GM21360 (cell line): Measurements from ENCODE around the gene ATRAID.

Experiments
- ATAC-seq: cut with Tn5 transposase; IDR thresholded peaks from one replicate; pipeline ENCODE4 v1.9.1; 2021; ENCODE audit warnings: mild to moderate bottlenecking, moderate library complexity; ENCODE audit not compliant: unreplicated experiment

Gene ATRAID

DNA sequence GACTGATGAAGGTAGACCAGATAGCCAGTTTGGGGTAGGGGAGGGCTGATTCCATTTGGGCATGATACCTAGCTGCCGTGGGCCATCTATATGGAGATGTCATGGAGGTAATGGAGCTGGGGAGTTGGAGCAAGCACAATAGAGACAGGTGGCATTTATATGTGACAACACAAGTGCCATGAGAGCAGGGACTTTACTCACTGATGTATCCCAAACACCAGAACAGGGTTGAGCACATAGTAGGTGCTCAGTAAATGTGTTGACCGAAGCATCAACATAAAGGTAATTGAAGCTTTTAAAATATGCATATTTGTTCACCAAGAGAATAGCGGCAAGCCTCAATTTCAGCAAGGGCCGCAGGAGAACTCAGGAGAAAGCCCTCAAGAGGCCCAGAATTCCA lies 36.1 kb downstream of the ATRAID start:
- ATAC-seq, result no peak

DNA sequence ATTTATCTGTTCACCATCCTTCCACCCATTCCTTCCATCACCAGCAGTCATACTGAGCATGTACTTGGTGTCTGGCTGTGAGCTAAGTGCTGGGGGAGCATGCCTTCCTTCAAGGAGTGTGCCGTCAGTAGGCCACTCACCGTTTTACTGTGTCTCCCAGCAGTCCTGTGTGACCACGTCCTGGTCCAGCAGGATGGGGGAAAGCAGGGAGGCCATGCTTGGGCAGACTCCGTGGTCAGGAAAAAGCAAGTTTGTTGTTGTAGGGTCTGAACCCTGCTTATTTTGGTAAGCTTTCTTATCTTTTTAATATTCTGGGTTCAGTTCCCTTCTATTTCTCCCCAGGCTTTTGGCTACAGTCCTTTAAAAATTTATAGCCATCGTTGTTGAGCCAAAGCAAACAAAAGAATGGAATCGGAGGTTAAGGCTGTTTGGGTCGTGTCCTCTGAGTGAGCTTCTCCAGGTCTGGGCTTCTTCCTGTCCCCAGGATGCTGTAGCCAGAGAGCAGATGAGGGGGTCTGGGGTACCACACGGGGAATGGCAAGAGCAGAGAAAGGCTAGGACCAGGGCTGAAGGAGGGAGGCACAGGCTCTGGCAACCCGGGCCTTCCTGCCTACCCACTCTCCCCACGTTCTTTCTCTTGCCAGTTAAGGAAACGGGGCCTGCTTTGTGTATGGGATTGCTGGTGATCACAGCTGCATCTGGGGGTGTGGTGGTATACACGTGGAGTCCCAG lies 37.5 kb downstream of the ATRAID start:
- no peak for ATAC-seq

DNA sequence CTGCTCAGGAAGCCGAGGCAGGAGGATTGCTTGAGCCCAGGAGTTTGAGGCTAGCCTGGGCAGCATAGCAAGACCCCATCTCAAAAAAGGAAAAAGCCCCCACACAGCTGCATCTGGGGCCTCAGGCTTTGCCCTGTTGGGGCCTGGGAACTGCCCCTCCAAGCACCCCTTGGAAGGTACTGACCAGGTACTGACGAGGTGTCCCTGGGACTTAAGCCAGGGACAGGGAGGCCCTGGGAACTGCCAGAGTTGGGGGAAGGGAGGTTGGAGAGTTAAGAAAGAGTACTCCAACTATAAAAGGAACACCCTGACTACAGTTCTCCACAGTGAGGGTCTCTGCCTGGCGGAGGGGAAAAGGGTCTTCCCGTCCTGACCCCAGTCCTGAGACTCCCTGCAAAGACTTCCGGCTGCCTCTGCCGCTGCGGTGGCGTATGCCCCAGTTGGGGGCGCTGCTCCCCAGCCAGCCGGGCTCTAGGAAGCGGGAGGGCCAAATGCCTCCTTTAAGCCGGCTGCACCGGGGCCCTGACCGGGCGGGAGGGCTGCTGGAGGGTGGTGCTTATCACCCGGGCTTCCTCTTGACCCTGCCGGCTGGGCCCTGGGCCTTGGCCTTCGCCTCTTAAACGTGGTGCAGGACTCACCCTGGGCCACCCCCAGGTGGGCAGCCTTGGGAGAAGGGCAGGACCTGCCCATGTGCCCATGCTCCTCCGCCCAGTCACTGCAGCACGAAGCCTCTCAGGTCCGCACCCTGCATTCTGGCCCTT lies 38.2 kb downstream of the ATRAID start:
- no peak for ATAC-seq

DNA sequence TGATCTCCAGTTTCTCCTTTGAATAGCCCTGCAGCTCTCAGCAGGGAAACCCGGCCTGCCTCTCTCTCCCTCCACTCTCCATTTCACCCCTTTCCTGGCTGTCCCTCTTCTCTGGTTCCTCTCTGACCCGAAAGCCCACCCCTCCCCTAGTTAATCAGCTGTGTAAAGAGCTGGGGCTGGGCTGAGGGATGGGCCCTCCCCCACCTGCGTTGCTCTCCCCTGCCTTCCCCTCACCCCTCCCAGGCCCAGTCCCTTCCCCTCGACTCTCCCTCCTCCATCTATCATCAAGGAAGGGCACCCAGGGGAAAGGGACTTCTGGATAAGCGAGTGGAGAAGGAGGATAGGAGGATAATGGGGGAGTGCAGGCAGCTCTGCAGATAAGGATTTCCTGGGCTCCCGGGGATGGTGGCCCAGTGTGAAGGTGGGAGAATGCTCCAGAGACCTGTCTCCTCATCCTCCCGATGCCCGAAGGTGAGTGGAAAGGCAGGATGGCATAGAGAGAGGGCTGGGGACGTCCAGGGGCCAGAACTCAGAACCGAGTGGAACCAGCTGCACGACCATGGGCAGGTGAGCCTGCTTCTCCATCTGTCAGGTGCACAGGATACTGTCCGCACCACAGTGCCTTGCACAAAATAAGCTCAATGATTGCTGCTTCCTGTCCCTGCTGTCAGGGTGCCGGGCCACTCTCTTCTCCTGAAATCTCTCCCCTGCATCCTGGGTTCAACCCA lies 39.0 kb downstream of the ATRAID start:
- ATAC-seq, result no peak

DNA sequence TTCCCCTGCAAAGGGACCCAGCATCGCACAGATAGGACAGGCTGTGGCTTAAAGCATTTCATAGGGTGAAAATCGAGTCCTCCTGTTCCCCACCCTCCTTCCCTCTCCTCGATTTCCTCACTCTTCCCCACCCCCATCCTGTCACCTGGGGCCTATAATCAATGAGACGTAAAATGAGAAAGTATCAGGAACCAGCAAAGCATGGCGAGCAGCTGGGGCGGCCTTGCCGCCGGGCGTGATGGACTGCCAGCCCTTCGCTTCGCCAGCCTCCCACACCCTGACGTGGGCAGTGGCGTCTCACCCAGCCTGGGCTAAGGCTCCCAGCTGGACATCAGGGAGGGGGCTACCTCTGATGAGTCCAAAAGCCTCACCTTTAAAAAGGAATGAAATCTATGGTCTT lies 39.9 kb downstream of the ATRAID start:
- ATAC-seq, result no peak

DNA sequence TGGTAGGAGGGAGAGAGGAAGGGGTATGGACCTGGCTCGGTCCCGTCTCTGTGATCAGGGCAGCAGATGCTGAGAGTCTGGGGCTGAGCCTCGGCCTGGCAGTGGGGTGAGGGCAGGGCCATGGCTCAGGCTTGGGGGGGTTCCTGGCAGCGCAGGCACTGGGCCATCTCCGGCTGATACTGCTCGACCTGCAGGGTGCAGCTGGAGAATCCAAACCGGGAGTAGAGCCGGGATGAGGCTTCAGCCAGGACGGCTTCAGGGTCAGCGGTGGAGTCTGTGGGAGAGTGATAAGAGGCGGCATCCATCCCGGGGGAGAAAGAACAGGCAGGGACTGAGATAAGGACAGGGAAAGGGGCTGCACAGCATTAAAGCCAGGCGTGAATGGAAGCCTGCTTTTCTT lies 43.3 kb downstream of the ATRAID start:
- ATAC-seq, result no peak

DNA sequence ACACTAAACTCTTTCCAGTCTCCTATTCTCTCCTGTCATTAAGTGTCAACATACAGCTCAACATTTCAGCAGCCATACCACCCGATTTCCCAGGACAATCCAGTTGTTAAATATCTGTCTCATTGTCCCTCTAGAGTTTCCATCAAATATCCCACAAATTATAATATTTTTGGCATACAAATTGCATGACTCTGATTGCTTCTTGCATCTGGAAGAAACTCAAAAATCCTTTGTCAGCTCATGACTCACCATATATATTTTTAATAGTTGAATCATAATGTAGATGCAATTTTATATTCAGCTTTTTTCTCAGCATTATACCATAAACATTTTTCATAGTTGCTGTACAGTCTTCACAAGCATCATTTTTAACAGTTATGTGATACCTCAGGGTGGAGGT lies 43.8 kb downstream of the ATRAID start:
- ATAC-seq, result no peak

DNA sequence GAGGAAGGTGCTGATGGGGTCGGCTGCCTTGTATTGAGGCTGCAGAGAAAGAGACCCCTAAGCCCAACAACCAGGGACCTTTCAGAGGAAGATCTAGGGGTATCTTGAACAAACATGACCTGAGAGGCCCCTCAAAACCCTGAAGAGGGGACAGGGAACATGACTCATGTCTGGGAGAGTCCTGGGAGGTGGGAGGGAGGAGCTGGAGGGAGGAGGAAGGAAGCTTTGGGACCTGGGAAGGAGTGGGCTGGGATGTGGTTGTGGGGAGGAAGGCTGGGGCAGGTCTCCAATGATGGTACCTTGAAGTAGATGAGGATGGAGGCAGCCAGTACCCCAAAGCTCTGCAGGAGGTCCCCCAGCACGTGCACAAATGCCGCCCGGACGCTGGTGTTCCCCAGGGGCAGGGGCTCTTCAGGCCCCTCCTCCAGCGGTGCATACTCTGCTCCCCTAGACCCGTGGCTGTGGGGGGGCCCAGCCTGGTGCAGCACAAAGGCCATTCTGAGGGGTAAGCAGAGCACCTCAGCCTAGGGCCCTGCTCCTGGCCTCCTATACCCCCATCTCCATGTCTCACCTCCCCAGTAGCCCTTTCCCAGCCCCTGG lies 45.1 kb downstream of the ATRAID start:
- ATAC-seq, result no peak

DNA sequence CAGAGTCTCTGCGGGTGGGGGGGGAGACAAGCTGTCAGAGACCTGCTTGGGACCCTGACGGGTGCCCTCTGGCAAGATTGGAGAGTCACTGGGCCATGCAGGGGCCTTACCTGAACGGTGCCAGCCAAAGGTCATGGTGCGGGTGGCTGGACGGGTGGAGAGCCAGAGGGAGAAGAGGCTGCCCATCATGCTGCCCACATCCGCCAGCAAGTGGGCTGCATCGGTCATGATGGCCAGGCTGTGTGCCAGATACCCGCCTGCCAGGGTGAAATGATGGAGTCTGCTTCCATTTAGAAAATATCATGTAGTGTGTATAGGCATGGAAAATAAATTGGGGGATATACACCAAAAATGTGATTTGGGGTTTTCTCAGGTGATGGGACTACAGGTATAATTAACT lies 46.2 kb downstream of the ATRAID start:
- ATAC-seq, result no peak

DNA sequence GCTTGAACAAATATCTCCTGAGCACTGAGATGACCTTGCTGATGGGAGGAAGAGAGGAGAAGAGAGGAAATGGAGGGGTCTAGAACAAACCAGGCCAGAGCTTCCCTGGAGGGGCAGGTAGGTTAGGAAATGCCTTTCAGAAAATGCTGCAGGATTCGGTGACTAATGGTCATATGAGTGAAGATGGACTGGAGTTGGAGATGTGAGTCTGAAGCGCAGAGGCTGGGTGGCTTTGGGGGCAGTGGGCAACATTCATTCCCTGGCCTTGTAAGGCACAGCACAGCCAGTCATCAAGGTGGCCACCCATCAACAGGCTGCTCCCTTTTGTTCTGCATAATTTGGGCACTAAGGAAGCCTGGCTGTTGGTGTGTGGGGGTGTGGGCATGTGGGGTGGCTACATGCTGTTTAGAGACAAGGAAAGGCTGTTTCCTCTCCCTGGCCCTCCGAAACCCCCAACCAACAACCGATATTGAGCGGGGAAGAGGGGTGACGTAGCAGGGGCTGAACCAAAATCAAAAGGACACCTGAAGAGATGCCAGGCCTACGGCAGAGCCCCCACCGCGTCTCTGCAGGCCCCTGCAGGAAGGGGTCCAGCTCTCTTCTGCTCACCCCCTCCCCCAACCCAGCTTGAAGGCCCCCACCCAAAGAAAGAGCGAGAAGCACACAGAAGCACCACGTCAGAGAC lies 49.5 kb downstream of the ATRAID start:
- ATAC-seq, result no peak

DNA sequence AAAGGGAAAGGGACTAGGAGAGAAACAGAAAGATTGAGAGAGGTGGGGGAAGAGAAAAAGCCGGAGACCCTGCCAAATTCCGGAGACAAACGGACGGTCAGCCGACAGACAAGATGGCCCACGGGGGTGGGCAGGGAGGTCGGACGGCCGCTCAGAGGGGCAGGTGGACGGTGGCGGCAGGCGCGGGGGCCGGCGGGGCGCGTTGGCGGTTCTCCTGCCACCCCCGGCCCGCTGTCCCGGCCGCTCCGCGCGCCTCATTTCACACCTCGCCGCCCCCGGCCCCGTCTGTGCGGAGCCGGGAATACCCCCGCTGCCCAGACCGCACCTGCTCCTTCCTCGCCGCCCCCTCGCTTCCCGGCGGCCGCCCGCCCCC lies 50.1 kb downstream of the ATRAID start:
- ATAC-seq, result no peak

DNA sequence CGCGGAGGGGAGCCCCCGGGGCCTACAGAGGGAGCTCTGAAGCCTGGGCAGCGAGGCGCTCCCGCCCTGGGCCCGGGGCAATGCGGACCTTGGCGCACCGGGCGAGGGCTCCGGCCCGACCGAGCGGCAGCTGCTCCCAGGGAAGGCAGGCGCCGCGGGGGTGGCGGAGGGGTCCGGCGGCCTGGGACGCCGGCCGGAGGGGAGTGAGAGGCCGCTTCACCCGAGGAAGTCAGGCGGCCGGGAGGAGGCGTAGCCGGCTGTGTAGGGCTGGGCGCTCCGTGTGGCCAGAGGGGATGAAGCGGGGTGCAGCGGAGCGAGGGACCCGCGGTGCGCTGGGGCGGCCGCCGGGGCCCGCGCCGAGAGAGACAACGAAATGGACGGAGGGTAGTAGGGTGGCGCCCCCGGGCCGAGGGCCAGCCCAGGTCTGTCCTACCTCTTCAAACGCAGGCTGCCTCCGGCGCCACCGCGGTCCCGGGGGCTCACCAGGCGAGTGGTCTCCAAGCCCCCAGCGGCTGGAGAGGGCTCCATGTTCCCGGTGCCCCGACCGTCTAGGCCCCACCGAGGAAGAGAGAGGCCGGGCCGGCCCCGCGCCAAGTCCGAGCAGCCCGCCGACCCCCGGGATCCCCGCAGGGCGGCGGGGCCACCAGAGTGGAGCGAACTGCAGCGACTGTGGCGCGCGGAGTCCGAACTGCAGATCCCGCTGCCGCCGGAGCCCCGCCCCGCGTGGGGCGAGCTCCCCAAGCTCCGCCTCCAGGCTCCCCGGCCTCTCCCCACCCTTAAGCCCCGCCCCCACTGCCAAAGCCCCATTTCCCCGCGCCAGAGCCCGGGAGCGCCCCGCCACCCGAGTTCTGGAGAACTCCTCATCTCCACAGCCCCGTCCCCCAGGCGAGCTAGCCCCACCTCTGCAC lies 50.8 kb downstream of the ATRAID start, which contains the start of gene SLC30A3:
Gene SLC30A3 (minus strand): TSS at position 669 of the 908 bp plus-strand sequence. CDS start 141 bp downstream, at position 528.
- ATAC-seq, result no peak

DNA sequence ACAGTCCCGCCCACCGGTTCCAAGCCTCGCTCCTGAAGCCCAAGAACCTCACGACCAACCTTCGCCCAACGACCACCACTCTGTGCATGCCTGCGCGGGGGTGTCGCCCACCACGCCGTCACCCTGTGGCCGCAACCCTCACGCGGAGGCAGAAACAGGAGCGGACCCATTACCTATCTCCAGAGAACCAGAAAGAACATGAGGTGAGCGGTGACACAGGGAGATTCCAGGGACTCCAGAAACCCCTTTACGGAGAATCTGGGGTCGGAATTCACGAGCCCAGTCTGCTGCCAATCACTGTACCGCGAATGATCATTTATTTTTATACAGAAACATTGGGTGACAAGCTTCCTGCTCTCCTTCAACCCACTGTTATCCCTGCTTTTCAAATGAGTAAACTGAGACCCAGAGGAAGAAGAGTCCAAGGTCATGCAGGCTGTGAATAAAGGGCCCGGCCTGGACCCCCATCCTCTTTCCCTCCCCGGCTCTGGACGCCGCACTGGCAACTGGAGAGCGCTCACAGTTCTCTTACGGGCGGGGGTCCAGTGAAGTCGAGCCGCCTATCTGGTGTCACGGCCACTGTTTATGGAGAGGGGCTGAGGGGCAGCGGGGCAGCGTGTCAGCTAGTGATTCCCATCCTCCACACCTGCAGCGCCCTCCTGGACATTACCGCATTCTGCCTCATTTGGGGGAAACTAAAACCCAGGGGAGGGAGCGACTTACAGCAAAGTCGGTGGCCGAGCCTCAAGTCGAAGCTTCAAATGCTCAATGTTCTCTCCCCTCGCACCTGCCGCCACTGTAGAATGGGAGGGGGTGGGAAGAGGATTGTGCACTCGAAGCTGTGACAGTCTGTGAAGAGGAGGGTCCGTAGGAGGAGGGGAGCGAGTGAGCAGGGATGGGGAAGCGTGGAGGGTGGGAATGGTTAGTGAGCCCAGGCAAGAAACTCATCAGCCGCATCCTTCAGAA lies 51.7 kb downstream of the ATRAID start:
- ATAC-seq, result no peak

DNA sequence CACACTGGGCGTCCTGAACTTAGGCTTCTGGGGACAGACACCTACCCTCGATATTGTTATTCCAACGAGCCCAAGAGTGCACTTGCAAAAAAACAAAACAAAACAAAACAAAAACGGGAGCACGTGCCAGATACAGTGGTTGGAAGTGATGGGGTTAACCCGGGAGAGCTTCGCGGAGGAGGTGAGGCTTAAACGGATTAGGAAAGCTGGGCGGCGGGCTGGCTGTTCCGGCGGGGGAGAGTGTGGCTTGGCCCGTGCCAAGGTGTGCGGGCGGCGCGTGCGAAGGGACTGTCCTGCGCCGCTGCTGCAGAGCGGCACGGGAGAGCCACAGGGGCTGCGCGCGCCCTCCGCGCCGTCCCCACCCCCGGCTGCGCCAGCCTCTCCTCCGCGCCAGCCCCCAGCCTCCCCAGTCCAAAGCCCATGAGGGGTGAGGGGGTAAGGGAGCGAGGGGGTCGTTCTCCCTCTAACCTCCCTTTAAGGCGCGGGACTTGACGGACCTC lies 52.5 kb downstream of the ATRAID start:
- ATAC-seq, result no peak

DNA sequence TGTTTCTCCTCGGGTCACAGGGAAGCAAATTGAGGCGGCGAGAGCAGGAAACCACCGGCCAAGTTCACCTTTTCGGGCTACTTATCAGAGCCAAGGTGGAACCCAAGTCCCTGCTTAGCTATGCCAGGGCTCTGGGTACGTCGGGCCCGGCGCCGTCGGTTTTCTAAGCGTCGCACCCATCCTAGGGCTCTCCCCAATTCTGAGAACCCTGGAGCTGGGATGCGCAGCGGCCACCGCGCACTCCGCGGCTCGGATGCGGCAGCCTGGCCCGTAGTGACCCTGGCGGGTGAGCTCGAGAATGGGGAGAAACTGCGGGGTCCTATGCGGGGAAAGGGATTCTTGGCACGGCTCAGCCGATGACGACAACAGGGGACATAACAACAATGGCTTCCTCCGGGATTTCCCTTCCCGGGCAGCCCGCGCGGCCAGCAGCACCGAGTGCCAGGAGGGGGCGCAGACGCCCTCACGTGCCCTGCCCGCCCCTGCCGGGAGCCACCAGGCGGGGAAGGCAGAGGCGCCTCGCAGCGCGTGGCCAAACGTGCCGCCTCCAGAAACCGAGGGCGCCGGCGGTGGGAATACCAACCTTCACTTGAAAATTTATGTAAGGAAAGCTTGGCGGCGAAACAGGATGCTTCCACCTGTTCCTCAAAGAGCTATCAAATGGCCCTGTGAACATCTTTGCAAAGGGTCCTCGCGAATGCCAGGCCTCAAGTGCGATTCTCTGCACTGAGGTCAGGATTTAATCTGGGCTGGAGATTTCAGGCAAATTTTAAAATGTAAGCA lies 53.1 kb downstream of the ATRAID start:
- ATAC-seq, result no peak

DNA sequence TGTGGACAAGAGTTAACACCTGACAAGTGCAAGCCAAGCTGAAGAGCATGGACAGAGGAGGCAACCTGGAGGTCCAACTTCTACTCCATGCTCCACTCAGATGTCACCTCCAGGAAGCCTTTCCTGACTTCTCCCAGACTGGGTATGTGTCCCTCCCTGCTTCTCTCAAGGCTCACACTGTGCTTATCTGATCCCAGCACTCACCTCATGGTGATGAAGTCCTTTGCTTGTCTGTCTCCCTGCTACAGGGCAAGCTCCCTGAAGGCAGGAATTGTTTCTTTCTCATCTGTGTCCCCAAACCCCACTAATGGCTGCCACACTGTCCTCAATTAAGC lies 53.7 kb downstream of the ATRAID start:
- ATAC-seq, result no peak
